Right ventricle myocardium inferior (tissue), 1 donor: ENCODE results near the gene GRIN1. TPM values are rescaled to one million over a fixed set of nuclear protein-coding genes. Genes with fewer than 3 reads are reported as not detected.
A peak's percentile ranks its signal among the peaks of the same experiment; 100 is the strongest.

ENCODE experiments used
- ATAC-seq: fragments of 200-7000 bp; cut with Tn5 transposase; one replicate; pipeline ENCODE4 v1.9.1; 2020; ENCODE audit warnings: mild to moderate bottlenecking, moderate library complexity
- DNase-seq: peaks from one replicate; pipeline ENCODE4 v3.0.0; 2021; ENCODE audit errors: missing footprints
- intact Hi-C: fragments of 100-400 bp; cut with DNase I; formaldehyde crosslinking; loops from one replicate; pipeline ENCODE4 v1.11.0; 2022
- total RNA-seq: library from RNA; stranded (reverse); fragmentation: NEBNext Ultra II Directional; extraction: Animal tissue kit (Norgen Biotek cat#: 25700); gene quantifications from one replicate; pipeline ENCODE4 v1.2.1, GENCODE V29; 2021
- donor health status: DM: no; HTN: yes; CAD: no; lungs with severe emphysema.

GRIN1 gene
- total RNA-seq, 1 donor from 2014 or later = not detected

DNA sequence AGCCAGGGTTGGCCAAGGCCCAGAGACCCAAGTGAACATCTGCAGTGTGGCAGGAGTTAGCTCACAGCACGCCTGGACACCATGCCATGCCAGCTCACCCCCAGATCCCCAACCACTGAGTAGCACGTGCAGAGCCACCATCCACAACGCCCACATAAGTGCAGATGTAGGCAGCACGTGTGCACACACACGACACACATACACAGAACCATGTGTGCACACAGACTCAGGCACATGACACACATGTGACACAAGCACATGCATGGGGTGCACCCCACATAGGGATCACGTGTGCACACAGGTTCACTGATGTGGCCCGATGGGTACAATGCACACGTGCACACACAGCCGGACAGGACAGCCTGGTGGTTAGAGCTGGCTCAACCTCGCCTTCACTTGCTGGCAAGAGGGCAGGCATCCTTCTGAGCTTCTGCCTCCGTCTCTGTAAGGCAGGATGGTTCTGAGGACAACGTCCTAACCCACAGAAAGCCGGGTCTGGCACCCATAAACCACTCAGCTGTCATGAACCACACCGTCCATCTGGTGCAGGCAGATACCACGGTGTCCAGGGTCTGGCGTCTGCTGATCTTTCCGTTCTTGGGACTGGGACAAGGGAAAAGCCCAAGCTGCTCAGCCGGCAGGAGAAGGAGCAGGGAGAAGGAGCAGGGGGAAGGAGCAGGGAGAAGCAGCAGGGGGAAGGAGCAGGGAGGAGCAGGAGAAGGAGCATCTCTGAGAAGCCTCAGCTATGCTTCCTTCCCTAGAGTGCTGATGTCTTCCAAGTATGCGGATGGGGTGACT, 18.9 kb downstream of the GRIN1 start:
- intact Hi-C loops = no loop called here
- ATAC-seq (no peak), DNase-seq (no peak)

DNA sequence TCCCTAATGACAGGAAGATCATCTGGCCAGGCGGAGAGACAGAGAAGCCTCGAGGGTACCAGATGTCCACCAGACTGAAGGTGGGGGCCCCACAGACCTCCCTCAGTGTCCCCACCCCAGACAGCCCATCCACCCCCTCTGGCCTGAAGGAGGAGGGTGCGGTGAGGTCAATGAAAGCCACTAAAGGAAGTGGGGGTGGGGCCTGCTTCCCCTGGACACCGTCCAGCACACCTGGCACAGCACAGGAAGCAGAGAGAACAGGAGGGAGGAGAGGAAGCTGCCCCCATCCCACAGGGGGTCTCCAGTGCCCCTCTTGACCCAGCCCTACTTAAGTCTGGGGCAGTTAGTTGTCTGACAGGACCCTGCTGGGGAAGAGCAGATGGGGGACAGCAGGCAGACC, 19.7 kb downstream of the GRIN1 start:
- intact Hi-C loops = no loop called here
- DNase-seq (no peak), ATAC-seq (no peak)

DNA sequence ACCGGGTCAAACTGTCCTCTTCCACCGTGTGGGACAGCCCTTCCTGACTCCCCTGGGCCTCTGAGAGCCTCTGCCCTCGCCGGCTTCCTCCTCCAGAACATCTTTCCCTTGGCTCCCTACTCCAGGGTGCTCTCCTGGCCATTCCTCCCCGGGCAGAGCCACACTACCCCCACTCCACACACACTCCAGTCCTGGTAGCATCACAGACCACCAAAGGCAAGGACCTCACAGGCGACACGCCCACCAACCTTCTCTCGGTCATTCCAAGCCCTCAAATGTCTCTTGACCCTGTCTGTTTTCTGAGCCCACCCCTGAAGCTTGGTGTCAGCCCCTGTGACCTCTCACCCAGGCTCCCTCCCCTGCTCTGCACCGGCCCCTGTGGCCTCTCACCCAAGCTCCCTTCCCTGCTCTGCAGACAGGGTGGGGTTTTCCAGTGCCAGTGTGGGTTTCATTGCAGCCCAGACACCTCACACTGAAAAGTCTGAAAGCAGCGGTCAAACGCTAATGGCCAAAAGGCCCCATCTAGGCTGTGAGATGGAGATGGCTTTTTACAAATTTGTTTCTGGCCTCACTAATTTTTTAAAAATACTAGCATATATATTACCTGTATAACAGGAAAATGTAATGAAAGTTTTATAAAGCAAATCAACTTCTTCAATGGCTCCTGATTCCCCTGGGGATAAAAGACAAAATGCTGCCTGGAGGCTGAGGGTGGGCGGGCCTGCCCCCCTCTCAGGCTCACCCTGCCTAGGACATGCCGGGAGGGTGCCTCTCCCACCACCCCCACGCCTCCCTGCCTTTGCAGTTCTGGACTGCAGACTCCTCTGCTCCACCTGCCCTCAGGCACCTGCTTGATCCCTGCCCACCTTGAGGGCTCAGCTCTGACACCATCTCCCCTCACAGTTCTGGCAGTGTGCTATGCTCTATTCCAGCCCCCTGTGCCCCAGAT, 20.4 kb downstream of the GRIN1 start:
- ATAC-seq (no peak), DNase-seq (no peak)
- intact Hi-C loops = no loop called here

DNA sequence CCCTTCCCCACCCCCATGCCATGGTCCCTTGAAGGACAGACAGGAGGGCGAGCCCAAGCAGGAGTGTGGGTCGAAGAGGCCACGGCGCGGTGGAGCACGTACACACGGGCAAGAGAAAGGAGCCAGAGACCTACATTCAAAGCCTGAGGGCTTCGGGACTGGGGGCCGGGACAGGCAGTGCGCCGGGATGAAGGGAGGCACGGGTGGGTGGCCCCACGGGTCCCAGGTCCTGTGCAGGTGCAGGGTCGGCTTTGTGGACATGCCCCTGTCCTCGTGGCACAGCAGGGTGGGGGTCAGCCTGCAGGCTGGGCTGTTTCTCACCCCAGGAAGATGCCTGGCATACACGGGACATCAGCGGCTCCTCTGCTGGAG, 21.1 kb downstream of the GRIN1 start:
- DNase-seq = no peak
- intact Hi-C loops = no loop called here
- no peak for ATAC-seq

DNA sequence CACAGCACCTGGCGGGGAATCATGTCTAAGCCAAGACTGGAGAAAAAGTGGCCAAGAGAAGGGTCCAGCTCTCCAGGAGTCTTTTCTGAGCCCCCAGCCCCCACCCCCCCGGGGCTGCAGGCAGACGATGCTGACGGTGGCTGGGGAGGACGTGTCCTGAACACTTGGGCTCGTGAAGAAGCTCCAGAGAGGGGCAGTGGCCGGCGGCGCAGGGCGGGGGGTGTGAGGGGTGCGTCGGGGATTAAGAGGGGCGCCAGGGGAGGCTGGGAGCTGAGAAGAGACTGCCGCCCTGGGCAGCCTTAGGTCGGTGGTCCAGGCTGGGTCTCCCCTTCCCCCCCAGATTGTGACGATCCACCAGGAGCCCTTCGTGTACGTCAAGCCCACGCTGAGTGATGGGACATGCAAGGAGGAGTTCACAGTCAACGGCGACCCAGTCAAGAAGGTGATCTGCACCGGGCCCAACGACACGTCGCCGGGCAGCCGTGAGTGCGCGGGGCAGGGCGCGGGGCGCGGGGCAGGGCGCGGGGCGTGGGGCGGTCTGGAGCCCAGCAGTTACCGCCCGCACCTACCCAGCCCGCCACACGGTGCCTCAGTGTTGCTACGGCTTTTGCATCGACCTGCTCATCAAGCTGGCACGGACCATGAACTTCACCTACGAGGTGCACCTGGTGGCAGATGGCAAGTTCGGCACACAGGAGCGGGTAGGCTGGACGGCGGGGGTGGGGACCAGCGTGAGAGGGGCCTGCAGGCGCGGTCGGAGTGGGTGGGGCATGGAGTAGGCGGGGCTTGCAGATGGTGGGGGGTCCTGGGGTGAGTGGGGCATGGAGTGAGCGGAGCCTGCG, 22.0 kb downstream of the GRIN1 start:
- ATAC-seq (no peak), DNase-seq (no peak)
- intact Hi-C loops = no loop called here

DNA sequence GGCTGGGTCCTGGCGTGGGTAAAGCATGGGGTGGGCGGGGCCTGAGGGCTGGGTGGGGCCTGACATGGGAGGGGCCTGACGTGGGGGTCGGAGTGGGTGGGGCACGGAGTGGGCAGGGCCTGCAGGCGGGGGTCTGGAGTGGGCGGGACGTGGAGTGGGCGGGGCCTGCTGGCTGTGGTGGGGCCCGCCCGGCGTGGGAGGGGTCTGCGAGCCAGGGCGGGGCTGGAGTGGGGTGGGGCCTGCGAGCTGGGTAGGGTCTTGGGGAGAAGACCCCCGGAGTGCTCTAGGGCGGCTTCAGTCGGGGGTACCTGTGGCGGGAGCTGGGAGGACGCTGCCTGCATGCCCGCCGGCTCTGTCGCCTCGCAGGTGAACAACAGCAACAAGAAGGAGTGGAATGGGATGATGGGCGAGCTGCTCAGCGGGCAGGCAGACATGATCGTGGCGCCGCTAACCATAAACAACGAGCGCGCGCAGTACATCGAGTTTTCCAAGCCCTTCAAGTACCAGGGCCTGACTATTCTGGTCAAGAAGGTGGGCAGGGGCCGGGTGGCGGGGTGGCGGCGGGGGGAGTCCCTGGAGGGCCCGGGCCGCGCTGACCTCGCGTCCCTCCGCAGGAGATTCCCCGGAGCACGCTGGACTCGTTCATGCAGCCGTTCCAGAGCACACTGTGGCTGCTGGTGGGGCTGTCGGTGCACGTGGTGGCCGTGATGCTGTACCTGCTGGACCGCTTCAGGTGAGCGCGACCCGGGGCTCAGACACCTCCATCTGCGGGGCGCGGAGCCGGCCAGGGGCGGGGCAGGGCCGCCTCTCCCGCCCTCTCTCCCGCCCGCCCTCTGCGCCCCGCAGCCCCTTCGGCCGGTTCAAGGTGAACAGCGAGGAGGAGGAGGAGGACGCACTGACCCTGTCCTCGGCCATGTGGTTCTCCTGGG, 22.9 kb downstream of the GRIN1 start:
- ATAC-seq = no peak
- intact Hi-C loops = no loop called here
- no peak for DNase-seq

DNA sequence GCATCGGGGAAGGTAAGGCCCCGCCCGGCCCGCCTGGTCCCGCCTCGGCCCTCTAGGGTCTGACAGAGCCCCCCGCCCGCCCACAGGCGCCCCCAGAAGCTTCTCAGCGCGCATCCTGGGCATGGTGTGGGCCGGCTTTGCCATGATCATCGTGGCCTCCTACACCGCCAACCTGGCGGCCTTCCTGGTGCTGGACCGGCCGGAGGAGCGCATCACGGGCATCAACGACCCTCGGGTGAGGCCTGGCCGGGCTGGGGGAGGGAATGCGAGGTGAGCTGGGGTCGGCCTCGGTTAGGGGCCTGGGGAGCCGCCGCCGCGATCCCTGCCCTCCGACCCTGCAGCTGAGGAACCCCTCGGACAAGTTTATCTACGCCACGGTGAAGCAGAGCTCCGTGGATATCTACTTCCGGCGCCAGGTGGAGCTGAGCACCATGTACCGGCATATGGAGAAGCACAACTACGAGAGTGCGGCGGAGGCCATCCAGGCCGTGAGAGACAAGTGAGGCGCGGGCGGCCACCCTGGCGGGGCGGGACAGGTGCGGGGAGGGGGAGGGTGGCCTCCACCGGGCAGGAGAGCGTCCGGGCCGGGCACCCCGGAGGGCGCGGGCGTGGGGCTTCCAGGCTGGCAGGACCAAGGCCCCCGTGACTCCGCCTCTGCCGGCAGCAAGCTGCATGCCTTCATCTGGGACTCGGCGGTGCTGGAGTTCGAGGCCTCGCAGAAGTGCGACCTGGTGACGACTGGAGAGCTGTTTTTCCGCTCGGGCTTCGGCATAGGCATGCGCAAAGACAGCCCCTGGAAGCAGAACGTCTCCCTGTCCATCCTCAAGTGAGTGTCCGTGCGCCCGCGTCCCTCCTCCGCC, 23.8 kb downstream of the GRIN1 start:
- ATAC-seq = peak; percentile 38
- no peak for DNase-seq
- intact Hi-C loops = no loop called here

DNA sequence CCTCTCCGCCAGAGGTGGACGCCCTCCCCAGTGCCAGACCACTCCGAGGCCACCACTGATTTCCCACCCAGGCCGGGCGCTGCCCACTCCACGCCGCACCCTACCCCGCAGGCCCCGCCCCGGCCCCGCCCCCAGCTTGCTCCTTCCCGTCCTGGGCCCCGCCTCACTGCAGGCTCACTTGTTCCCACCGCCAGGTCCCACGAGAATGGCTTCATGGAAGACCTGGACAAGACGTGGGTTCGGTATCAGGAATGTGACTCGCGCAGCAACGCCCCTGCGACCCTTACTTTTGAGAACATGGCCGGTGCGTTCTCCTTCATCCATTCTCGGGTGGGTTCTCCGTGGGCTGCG, 24.4 kb downstream of the GRIN1 start:
- intact Hi-C loops = no loop called here
- DNase-seq (no peak), ATAC-seq (no peak)

DNA sequence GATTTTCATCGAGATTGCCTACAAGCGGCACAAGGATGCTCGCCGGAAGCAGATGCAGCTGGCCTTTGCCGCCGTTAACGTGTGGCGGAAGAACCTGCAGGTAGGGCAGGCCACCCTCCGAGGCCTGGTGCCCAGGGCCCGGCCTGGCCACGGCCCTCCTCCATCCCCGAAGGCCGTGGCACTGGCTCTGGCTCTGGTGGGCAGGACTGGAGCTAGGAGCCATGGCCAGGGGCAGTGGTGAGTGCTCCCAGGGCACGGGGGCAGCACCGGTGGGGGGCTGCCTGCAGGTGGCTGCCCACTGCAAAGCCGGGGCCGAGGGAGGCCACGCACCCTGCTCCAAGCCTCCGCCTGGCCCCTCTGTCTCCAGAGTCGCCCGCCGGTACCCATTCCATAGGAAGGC, 24.9 kb downstream of the GRIN1 start:
- ATAC-seq (no peak), DNase-seq (no peak)
- intact Hi-C loops = no loop called here

DNA sequence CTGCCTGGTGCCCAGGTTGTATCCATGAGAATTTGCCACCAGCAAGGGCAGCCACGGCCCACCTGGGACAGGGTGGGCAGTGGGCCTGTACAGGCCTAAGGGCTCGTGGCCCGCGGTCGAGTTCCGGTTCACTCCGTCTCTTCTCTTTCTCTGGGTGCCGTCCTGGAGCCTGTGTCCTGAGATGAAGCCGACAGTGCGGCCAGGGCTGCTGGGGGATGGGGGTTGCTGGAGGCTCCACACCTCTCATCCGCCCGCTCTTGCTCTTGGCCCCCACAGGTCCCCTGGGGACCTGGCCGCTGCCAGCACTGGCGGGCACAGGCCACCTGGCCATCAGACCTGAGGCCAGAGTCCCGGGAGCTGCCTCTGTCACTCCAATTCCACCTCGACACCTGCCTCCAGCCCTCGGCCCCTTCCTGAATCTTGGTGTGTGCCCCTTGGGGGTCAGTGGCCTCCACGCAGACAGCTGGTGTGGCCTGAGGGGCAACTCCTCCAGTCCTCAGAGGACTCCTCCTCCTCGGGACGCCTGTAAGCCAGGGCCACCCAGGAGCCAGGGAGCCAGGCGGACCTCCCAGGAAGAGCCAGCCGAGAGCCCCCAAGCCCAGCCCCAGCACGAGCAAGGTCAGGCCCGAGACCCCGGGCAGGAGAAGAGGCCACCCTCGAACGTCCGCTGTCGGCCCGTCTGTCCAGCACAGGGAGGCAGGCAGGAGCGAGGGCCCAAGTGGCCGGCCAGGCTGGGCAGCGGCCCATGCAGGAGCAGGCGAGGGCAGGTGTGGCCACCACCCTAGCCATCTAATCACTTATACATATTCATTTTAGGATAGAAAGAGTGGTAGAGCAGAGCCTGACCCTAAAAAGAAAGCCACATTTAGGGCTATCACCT, 25.7 kb downstream of the GRIN1 start:
- intact Hi-C loops = no loop called here
- DNase-seq = no peak
- no peak for ATAC-seq

DNA sequence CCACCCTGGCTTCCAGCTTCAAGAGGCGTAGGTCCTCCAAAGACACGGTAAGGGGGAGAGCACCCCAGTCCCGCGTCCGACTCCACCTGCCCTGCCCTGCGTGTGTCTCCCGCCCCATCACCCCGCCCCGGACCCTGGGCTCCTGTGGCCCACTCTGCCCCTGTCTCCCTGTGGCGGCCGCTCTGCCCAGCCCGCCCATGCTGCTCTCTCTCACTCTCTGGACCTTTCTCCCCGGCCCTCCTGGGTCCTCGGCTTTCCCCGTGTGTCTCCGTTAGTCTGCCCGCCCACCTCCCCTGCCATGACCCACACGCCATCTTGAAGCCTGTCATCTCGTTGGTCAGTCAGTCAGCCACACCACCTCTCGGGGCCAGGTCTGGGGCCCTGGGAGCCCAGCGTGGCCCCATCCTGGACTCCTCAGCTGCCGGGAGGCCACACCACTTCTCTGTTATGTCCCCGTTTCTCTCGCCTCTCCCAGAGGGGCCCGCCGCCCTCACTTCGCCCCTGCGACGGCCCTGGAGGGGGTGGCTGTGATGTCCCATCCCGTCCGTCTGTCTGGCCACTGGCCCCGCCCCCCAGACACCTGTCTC, 26.4 kb downstream of the GRIN1 start:
- intact Hi-C loops = no loop called here
- no peak for ATAC-seq
- no peak for DNase-seq

DNA sequence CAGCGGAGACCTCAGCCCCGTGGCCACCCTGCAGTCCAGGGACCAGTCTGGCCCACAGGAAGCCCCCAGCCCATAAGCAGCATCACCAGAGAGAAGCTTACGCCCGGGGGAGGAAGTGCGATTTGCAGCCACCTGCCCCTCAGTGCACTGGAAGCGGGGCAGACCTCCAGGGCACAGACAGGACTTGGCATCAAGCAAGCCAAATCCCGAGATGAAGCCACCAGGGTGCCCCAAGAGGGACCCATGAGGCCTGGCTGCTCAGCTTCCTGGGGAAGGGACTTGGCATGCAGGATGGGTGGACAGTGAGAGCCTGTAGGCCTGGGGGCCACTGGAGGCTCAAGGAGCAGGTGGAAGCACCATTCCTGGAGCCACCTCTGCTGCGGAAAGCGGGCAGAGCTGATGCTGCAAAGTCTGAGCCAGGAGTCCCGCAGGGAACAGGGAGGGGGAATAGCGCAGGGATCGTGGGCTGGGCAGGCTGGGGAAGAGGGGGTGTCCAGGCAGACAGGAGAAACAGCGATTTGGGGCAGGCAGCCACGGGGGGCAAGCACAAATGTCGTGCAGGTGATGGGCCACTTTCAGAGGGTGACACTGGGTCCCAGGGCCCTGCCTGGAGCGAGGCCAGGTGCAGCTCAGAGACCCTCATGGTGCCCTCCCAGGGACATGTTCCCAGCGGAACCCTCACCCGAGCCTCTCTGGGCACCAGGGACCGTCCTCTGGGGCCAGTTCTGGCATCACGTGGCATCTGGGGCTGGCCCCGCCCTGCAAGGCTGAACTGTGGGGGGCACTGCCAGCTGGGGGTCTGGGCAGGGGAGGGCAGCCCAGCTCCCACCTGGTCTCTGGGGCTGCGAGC, 27.7 kb downstream of the GRIN1 start:
- intact Hi-C loops = no loop called here

DNA sequence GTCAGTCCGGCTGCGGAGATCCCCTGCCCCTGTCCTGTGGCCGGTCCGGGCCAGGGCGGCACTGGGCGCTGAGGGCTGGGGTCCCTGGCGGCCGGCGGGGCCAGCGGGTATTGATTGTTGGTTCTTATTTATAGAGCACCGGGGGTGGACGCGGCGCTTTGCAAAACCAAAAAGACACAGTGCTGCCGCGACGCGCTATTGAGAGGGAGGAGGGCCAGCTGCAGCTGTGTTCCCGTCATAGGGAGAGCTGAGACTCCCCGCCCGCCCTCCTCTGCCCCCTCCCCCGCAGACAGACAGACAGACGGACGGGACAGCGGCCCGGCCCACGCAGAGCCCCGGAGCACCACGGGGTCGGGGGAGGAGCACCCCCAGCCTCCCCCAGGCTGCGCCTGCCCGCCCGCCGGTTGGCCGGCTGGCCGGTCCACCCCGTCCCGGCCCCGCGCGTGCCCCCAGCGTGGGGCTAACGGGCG, 28.4 kb downstream of the GRIN1 start:
- no peak for DNase-seq
- intact Hi-C loops = no loop called here
- no peak for ATAC-seq

More for the DNA sequence above, 27.7 kb downstream of the GRIN1 start:
- DNase-seq (no peak), ATAC-seq (no peak)

DNA sequence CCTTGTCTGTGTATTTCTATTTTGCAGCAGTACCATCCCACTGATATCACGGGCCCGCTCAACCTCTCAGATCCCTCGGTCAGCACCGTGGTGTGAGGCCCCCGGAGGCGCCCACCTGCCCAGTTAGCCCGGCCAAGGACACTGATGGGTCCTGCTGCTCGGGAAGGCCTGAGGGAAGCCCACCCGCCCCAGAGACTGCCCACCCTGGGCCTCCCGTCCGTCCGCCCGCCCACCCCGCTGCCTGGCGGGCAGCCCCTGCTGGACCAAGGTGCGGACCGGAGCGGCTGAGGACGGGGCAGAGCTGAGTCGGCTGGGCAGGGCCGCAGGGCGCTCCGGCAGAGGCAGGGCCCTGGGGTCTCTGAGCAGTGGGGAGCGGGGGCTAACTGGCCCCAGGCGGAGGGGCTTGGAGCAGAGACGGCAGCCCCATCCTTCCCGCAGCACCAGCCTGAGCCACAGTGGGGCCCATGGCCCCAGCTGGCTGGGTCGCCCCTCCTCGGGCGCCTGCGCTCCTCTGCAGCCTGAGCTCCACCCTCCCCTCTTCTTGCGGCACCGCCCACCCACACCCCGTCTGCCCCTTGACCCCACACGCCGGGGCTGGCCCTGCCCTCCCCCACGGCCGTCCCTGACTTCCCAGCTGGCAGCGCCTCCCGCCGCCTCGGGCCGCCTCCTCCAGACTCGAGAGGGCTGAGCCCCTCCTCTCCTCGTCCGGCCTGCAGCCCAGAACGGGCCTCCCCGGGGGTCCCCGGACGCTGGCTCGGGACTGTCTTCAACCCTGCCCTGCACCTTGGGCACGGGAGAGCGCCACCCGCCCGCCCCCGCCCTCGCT, 29.0 kb downstream of the GRIN1 start:
- DNase-seq (no peak), ATAC-seq (no peak)
- intact Hi-C loops = no loop called here
